A549 (cell line): ENCODE data around the gene PRPF8. TPM values are rescaled to one million over a fixed set of nuclear protein-coding genes. Genes with fewer than 3 reads are reported as not detected.

ENCODE experiments used
- ATAC-seq, 2 experiments: fragments of 200-7000 bp in 1 of 2; fragments of >200 bp in 1 of 2; cut with Nextera tagmentation in 1 of 2; cut with Tn5 transposase in 1 of 2; 3 replicates each; pipeline versions ENCODE4 v1.8.0 to v1.9.1; 2018 to 2020; ENCODE audit warnings: mild to moderate bottlenecking in 1 of 2, moderate library complexity in 1 of 2
- CTCF ChIA-PET: fragments of 300-600 bp; sonication (Branson Sonifier 250); formaldehyde crosslinking; extraction: SDS; loops from one replicate; lab custom pipeline; 2021; ENCODE audit warnings: antibody characterized with exemption, inconsistent platforms; lab: Yijun Ruan, JAX
- POLR2A ChIA-PET: fragments of 350-600 bp; formaldehyde crosslinking; extraction: SDS; loops from one replicate; lab custom pipeline; 2021; ENCODE audit warnings: antibody characterized with exemption, inconsistent platforms; lab: Yijun Ruan, JAX
- DNase-seq, 2 experiments: peaks; one replicate each; pipeline versions ENCODE4 v3.0.0 to v3.0.0-alpha.2; 2011 to 2016; ENCODE audit warnings: low read depth in 1 of 2, low spot score in 1 of 2
- FAIRE-seq: peaks from 2 replicates; lab custom pipeline; 2011; peaks lifted over from hg19 to GRCh38; lab: Jason Lieb, UNC
- H3K27ac ChIP-seq, 2 experiments: fragments of >200 bp; sonication (Bioruptor Twin); formaldehyde crosslinking; 3 replicates each; pipeline ENCODE4 v1.5.1; 2016 to 2017
- H3K4me1 ChIP-seq: fragments of >200 bp; sonication (Bioruptor Twin); formaldehyde crosslinking; 3 replicates; pipeline ENCODE4 v1.6.1; 2016
- H3K4me2 ChIP-seq: fragments of >200 bp; sonication (Bioruptor Twin); formaldehyde crosslinking; 3 replicates; pipeline ENCODE4 v1.6.1; 2016
- H3K4me3 ChIP-seq: fragments of >200 bp; sonication (Bioruptor Twin); formaldehyde crosslinking; 3 replicates; pipeline ENCODE4 v1.5.1; 2016
- H3K9me3 ChIP-seq: fragments of >200 bp; sonication (Bioruptor Twin); formaldehyde crosslinking; 3 replicates; pipeline ENCODE4 v1.6.1; 2016
- ATOH8 ChIP-seq: fragments of 250-450 bp; sonication (Bioruptor Pico); IDR thresholded peaks from 2 replicates; pipeline ENCODE4 v1.5.0; 2020; ENCODE audit warnings: low read depth, mild to moderate bottlenecking, moderate library complexity
- BCL3 ChIP-seq: fragments of >200 bp; sonication (Bioruptor Twin); formaldehyde crosslinking; IDR thresholded peaks from 3 replicates; pipeline ENCODE4 v1.6.1; 2016
- BHLHE40 ChIP-seq: IDR thresholded peaks from 2 replicates; pipeline ENCODE4 v1.6.1; 2012; ENCODE audit warnings: low read depth, low read length, inconsistent platforms
- CBX2 ChIP-seq: fragments of 200-600 bp; sonication (generic); IDR thresholded peaks from 2 replicates; pipeline ENCODE4 v1.6.1; 2016; ENCODE audit warnings: low read depth, mild to moderate bottlenecking, borderline replicate concordance
- CBX8 ChIP-seq: fragments of 200-600 bp; sonication (generic); IDR thresholded peaks from 2 replicates; pipeline ENCODE4 v1.6.1; 2016
- CHD2 ChIP-seq: fragments of 150-350 bp; IDR thresholded peaks from 2 replicates; pipeline ENCODE4 v1.6.1; 2014; ENCODE audit warnings: low read length; ENCODE audit not compliant: partially characterized antibody
- CHD4 ChIP-seq: fragments of 200-600 bp; sonication (generic); IDR thresholded peaks from 2 replicates; pipeline ENCODE4 v1.6.1; 2016; ENCODE audit warnings: antibody characterized with exemption, mild to moderate bottlenecking, borderline replicate concordance
- CTCF ChIP-seq: fragments of >200 bp; sonication (Bioruptor Twin); formaldehyde crosslinking; IDR thresholded peaks from 3 replicates; pipeline ENCODE4 v1.5.1; 2016
- ELK1 ChIP-seq: fragments of 150-350 bp; IDR thresholded peaks from 2 replicates; pipeline ENCODE4 v1.6.1; 2014; ENCODE audit warnings: low read depth, mild to moderate bottlenecking, low read length
- EP300 ChIP-seq, 2 experiments: fragments of >200 bp; sonication (Bioruptor Twin); formaldehyde crosslinking; IDR thresholded peaks; 2 replicates in 1 of 2; 3 replicates in 1 of 2; pipeline ENCODE4 v1.6.1; 2016 to 2017
- FOSL2 ChIP-seq, 2 experiments: fragments of 450-650 bp in 1 of 2; fragments of >200 bp in 1 of 2; sonication (Bioruptor Twin) in 1 of 2; formaldehyde crosslinking; IDR thresholded peaks; 2 replicates each; pipeline versions ENCODE4 v1.5.0 to v1.6.1; 2016 to 2020; ENCODE audit warnings: mild to moderate bottlenecking in 1 of 2, moderate library complexity in 1 of 2
- GATA3 ChIP-seq: IDR thresholded peaks from 2 replicates; pipeline ENCODE4 v1.6.1; 2012; ENCODE audit warnings: borderline replicate concordance
- HDAC2 ChIP-seq: fragments of 200-600 bp; sonication (generic); IDR thresholded peaks from 2 replicates; pipeline ENCODE4 v1.6.1; 2016
- HOXB13 ChIP-seq: fragments of 250-450 bp; sonication (Bioruptor Pico); IDR thresholded peaks from 2 replicates; pipeline ENCODE4 v1.5.0; 2020; ENCODE audit warnings: low read depth, mild to moderate bottlenecking, moderate library complexity
- JUN ChIP-seq, 2 experiments: fragments of >200 bp; sonication (Bioruptor Twin); formaldehyde crosslinking; IDR thresholded peaks; 2 replicates in 1 of 2; 3 replicates in 1 of 2; pipeline ENCODE4 v1.6.1; 2016 to 2017
- MAFK ChIP-seq: fragments of 450-650 bp; IDR thresholded peaks from 2 replicates; pipeline ENCODE4 v1.6.1; 2014; ENCODE audit not compliant: partially characterized antibody
- MAX ChIP-seq: IDR thresholded peaks from 2 replicates; pipeline ENCODE4 v1.6.1; 2012
- MYC ChIP-seq: IDR thresholded peaks from 2 replicates; pipeline ENCODE4 v1.6.1; 2012; ENCODE audit warnings: mild to moderate bottlenecking, inconsistent platforms, low read length, improper control_type of control experiment, borderline replicate concordance
- PHF8 ChIP-seq: fragments of 200-600 bp; sonication (generic); IDR thresholded peaks from 2 replicates; pipeline ENCODE4 v1.6.1; 2016; ENCODE audit warnings: low read depth, mild to moderate bottlenecking, antibody characterized with exemption, moderate library complexity, borderline replicate concordance
- POLR2AphosphoS2 ChIP-seq: conservative IDR thresholded peaks from 2 replicates; pipeline ENCODE4 v1.6.1; 2012; ENCODE audit warnings: low read length, improper control_type of control experiment, inconsistent platforms
- RARB ChIP-seq: fragments of 250-450 bp; sonication (Bioruptor Pico); IDR thresholded peaks from 2 replicates; pipeline ENCODE4 v1.8.0; 2021; ENCODE audit warnings: mild to moderate bottlenecking, moderate library complexity
- REST ChIP-seq: fragments of 200-600 bp; sonication (generic); IDR thresholded peaks from 2 replicates; pipeline ENCODE4 v1.6.1; 2016; ENCODE audit warnings: antibody characterized with exemption, mild to moderate bottlenecking, moderate library complexity
- RFX5 ChIP-seq: fragments of 450-650 bp; IDR thresholded peaks from 2 replicates; pipeline ENCODE4 v1.7.1; 2014; ENCODE audit warnings: antibody characterized with exemption, mild to moderate bottlenecking, moderate library complexity
- SMC3 ChIP-seq: fragments of >200 bp; sonication (Bioruptor Twin); formaldehyde crosslinking; IDR thresholded peaks from 3 replicates; pipeline ENCODE4 v1.6.1; 2018; ENCODE audit warnings: inconsistent platforms
- TFCP2L1 ChIP-seq: fragments of 250-450 bp; sonication (Bioruptor Pico); IDR thresholded peaks from 2 replicates; pipeline ENCODE4 v1.5.0; 2021; ENCODE audit warnings: mild to moderate bottlenecking
- TP53 ChIP-seq: fragments of 250-450 bp; sonication (Bioruptor Pico); IDR thresholded peaks from 2 replicates; pipeline ENCODE4 v1.5.0; 2021; ENCODE audit warnings: mild to moderate bottlenecking, moderate library complexity
- USF2 ChIP-seq: fragments of 450-650 bp; IDR thresholded peaks from 2 replicates; pipeline ENCODE4 v1.6.1; 2014; ENCODE audit warnings: antibody characterized with exemption
- ZC3H11A ChIP-seq: fragments of 450-650 bp; IDR thresholded peaks from 2 replicates; pipeline ENCODE4 v1.6.1; 2014; ENCODE audit warnings: antibody characterized with exemption, mild to moderate bottlenecking
- ZFP36 ChIP-seq: fragments of 450-650 bp; IDR thresholded peaks from 2 replicates; pipeline ENCODE4 v1.6.1; 2014; ENCODE audit warnings: borderline replicate concordance; ENCODE audit not compliant: partially characterized antibody
- ZNF302 ChIP-seq: fragments of 250-450 bp; sonication (Bioruptor Pico); IDR thresholded peaks from 2 replicates; pipeline ENCODE4 v1.9.0; 2021; ENCODE audit warnings: inconsistent platforms, mild to moderate bottlenecking, moderate library complexity
- WGBS: methylation state at CpG from one replicate; pipeline ENCODE4 v1.1.6; 2017; ENCODE audit errors: missing lambda C conversion rate; 5-methylcytosine and 5-hydroxymethylcytosine counted together
- polyA plus RNA-seq, 4 experiments: library from polyadenylated mRNA; depleted of rRNA in 3 of 4; stranded (reverse); fragments of >200 nt; fragmentation: RNase III in 1 of 4; extraction: RNeasy Plus Mini Kit Qiagen cat#74134 plus additional on column Dnase treatment in 1 of 4; gene quantifications; 2 replicates in 3 of 4; 3 replicates in 1 of 4; pipeline ENCODE4 v1.2.3, GENCODE V29; 2011 to 2017

Gene PRPF8
- polyA plus RNA-seq, 2 of the 4 experiments (the other 2 are of a cell fraction) = 234 to 263 TPM

GRCh38 chr17:1710807-1711553, 26.3 kb upstream of the PRPF8 start:
- Histone ChIP-seq H3K4me2 (peak overlapping the region; percentile 88), H3K9me3 (no peaks in the 10 kb centered on the region), H3K27ac (peak overlapping the region; percentile 87 to 93), H3K4me1 (peaks cover 44% of the 10 kb centered on the region), H3K4me3 (peak overlapping the region; percentile 78)
- 35% methylated on average over 11 of the region's 14 CpGs for WGBS
- no peak for ATAC-seq
- DNase-seq = peak in 1 of 2 experiments; percentile 45
- no peak for FAIRE-seq
- ChIA-PET CTCF (interaction anchor here (1.1 to 23.8 kb wide), 6 partner anchors 11 to 63 kb away, joined by 3 to 591 read pairs (median 10); partner anchors contain the start of gene SERPINF1), POLR2A (no interaction called here)
- peak; percentile 62; the same call in 1 of the 3 replicates for TF ChIP-seq BCL3
- TF ChIP-seq HOXB13 (CRISPR knock-in tag) = no peak
- peak; percentile 99 for TF ChIP-seq POLR2AphosphoS2
- TF ChIP-seq JUN (IDR thresholded peaks at IDR 0.05) = peak; percentile 18 to 64; a peak in 1 of 5 replicates
- no peak for TF ChIP-seq USF2
- no peak for TF ChIP-seq BHLHE40
- TF ChIP-seq ZC3H11A = no peak
- peak; percentile 67; the same call in 1 of the 2 replicates for TF ChIP-seq ATOH8 (CRISPR knock-in tag)
- peak; percentile 98 for TF ChIP-seq TFCP2L1 (CRISPR knock-in tag)
- TF ChIP-seq MYC = no peak
- no peak for TF ChIP-seq RFX5
- no peak for TF ChIP-seq SMC3
- no peak for TF ChIP-seq FOSL2 (IDR thresholded peaks at IDR 0.05)
- TF ChIP-seq FOSL2 (CRISPR knock-in tag; IDR thresholded peaks at IDR 0.05) = peak; percentile 28; the same call in 1 of the 2 replicates
- TF ChIP-seq CBX2 = no peak
- no peak for TF ChIP-seq CBX8
- TF ChIP-seq MAX = 0 out of 2 replicates have a peak, but pooled peaks have one; percentile 1
- no peak for TF ChIP-seq ZFP36
- TF ChIP-seq TP53 (CRISPR knock-in tag) = peak; percentile 94
- TF ChIP-seq REST = peak; percentile 48; the same call in 1 of the 2 replicates
- no peak for TF ChIP-seq ELK1
- no peak for TF ChIP-seq GATA3
- no peak for TF ChIP-seq HDAC2
- TF ChIP-seq EP300 (IDR thresholded peaks at IDR 0.05) = no peak
- no peak for TF ChIP-seq CTCF
- TF ChIP-seq CHD4 = no peak
- TF ChIP-seq MAFK = no peak
- no peak for TF ChIP-seq ZNF302 (CRISPR knock-in tag)
- TF ChIP-seq PHF8 = 0 out of 2 replicates have a peak, but pooled peaks have one; percentile 14
- TF ChIP-seq CHD2 = no peak
- TF ChIP-seq RARB (CRISPR knock-in tag) = peak; percentile 11; the same call in 1 of the 2 replicates
